Ovary (tissue), 9 donors: ENCODE data around the gene C1QTNF9. TPM values are rescaled to one million over a fixed set of nuclear protein-coding genes. Genes with fewer than 3 reads are reported as not detected.

Experiments
- DNase-seq, 5 donors: peaks; one replicate each; pipeline ENCODE4 v3.0.0-alpha.2; 2019 to 2020
- H3K27ac ChIP-seq, 2 donors: fragments of 200-600 bp; one replicate each; pipeline versions ENCODE4 v1.5.1 to v1.8.0; 2019 to 2022
- H3K27me3 ChIP-seq: fragments of 200-600 bp; one replicate; pipeline ENCODE4 v1.8.0; 2022
- H3K36me3 ChIP-seq: fragments of 200-600 bp; sonication (generic); one replicate; pipeline ENCODE4 v1.5.1; 2019
- H3K4me1 ChIP-seq: one replicate; pipeline ENCODE4 v1.8.1; 2013; ENCODE audit warnings: mild to moderate bottlenecking, moderate library complexity; ENCODE audit not compliant: insufficient read depth
- H3K4me3 ChIP-seq: fragments of 200-600 bp; sonication (generic); one replicate; pipeline ENCODE4 v1.5.1; 2017
- H3K9me3 ChIP-seq, 2 donors: fragments of 200-600 bp in 1 of 2; sonication (generic) in 1 of 2; one replicate each; pipeline versions ENCODE4 v1.5.1 to v1.8.1; 2013 to 2019; ENCODE audit warnings: mild to moderate bottlenecking in 1 of 2, moderate library complexity in 1 of 2
- CTCF ChIP-seq, 3 donors: fragments of 450-650 bp in 2 of 3; fragments of 200-600 bp in 1 of 3; IDR thresholded peaks; one replicate each; pipeline versions ENCODE4 v1.5.1 to v1.8.0; 2016 to 2022; ENCODE audit warnings: antibody characterized with exemption in 3 of 3, mild to moderate bottlenecking in 1 of 3
- EP300 ChIP-seq: sonication (generic); formaldehyde crosslinking; IDR thresholded peaks from one replicate; pipeline ENCODE4 v1.6.1; 2017; ENCODE audit warnings: antibody characterized with exemption
- POLR2A ChIP-seq: fragments of 450-650 bp; IDR thresholded peaks from one replicate; pipeline ENCODE4 v1.6.1; 2017; ENCODE audit warnings: antibody characterized with exemption, mild to moderate bottlenecking, moderate library complexity
- WGBS, 3 donors: extraction: QIAGEN DNeasy Blood & Tissue Kit in 1 of 3; methylation state at CpG; one replicate each; pipeline versions ENCODE4 v1.1.5 to v1.1.7; 2013 to 2017; 5-methylcytosine and 5-hydroxymethylcytosine counted together
- intact Hi-C, 4 donors: fragments of 100-400 bp; cut with DNase I; formaldehyde crosslinking; loops; one replicate each; pipeline versions ENCODE4 v1.11.0 to v1.15.1; 2022 to 2023
- polyA plus RNA-seq, 2 donors: library from polyadenylated mRNA; stranded (reverse); fragments of 200-250 nt in 1 of 2; fragments of 350-450 nt in 1 of 2; fragmentation: Illumina TruSeq in 1 of 2; extraction: RNeasy Lipid Tissue Mini Kit (QIAGEN cat#74804) in 1 of 2; gene quantifications; one replicate each; pipeline ENCODE4 v1.2.3, GENCODE V29; 2013 to 2014
- total RNA-seq, 7 donors: library from RNA; depleted of rRNA in 2 of 7; stranded (reverse); fragments of >200 nt in 2 of 7; fragmentation: NEBNext Ultra II Directional in 3 of 7; extraction: Animal tissue kit (Norgen Biotek cat#: 25700) in 3 of 7; gene quantifications; one replicate each; pipeline versions ENCODE4 v1.1.0 to v1.2.4, GENCODE V29; 2016 to 2023
- donor health status: DM: no; HTN: no; CAD: no; lungs with moderate emphysema.
- donor health status: DM: no; HTN: no; CAD: no.
- donor health status: Bipolar disorder and iron deficiency.
- donor health status: DM: yes; HTN: yes; CAD: no.
- donor health status: DM: no; HTN: no; CAD: no.
- donor health status: DM: yes; HTN: yes; CAD: no.

C1QTNF9 gene
- total and polyA plus RNA-seq, 9 donors: 0.12 to 1.6 (median 0.25) TPM; not detected in 3

GRCh38 chr13:24288870-24289269 lies 20.5 kb upstream of the C1QTNF9 start:
- H3K9me3 ChIP-seq: no peaks in the 10 kb centered on the region
- no peaks in the 10 kb centered on the region for H3K27me3 ChIP-seq
- H3K4me3 ChIP-seq: no peak overlapping the region
- peak in 4 of 5 donors; percentile 54 to 66 (median 62) for DNase-seq
- peak overlapping the region; percentile 71 for H3K27ac ChIP-seq
- no peaks in the 10 kb centered on the region for H3K36me3 ChIP-seq
- WGBS, 3 donors: 4 to 29% (median 8%) methylated on average over 5 of the region's 5 CpGs
- H3K4me1 ChIP-seq: peaks cover 5% of the 10 kb centered on the region
- intact Hi-C loops: no loop called here
- TF ChIP-seq CTCF (IDR thresholded peaks at IDR 0.05): no peak
- TF ChIP-seq POLR2A: no peak
- TF ChIP-seq EP300: no peak

- Histone ChIP-seq H3K4me3 (no peak overlapping the region), H3K4me1 (peaks cover 5% of the 10 kb centered on the region), H3K27ac (peak overlapping the region; percentile 60 to 71), H3K9me3 (no peaks in the 10 kb centered on the region), H3K36me3 (no peaks in the 10 kb centered on the region), H3K27me3 (no peaks in the 10 kb centered on the region)
- no peak for TF ChIP-seq CTCF (IDR thresholded peaks at IDR 0.05)
- TF ChIP-seq EP300: no peak
- no peak for TF ChIP-seq POLR2A
- 94 to 96% (median 94%) methylated on average over 20 of the region's 20 CpGs for WGBS, 3 donors
- peak in 2 of 5 donors; percentile 18 to 46 for DNase-seq
- intact Hi-C loops: no loop called here
These were observed 19.0 kb upstream of the C1QTNF9 start for GRCh38 chr13:24290280-24290932.

- H3K27me3 ChIP-seq: no peaks in the 10 kb centered on the region
- H3K4me1 ChIP-seq: peaks cover 5% of the 10 kb centered on the region
- H3K27ac ChIP-seq: no peak overlapping the region
- 83 to 90% (median 88%) methylated on average over 6 of the region's 6 CpGs for WGBS, 3 donors
- TF ChIP-seq CTCF (IDR thresholded peaks at IDR 0.05) (no peak), POLR2A (no peak), EP300 (no peak)
- no peak for DNase-seq
- intact Hi-C loops: no loop called here
- no peaks in the 10 kb centered on the region for H3K36me3 ChIP-seq
- H3K9me3 ChIP-seq: no peaks in the 10 kb centered on the region
- no peak overlapping the region for H3K4me3 ChIP-seq
These were observed 16.9 kb upstream of the C1QTNF9 start for GRCh38 chr13:24292481-24292880.

GRCh38 chr13:24293746-24294145 lies 15.6 kb upstream of the C1QTNF9 start:
- Histone ChIP-seq H3K27ac (no peak overlapping the region), H3K9me3 (no peaks in the 10 kb centered on the region), H3K27me3 (no peaks in the 10 kb centered on the region), H3K4me1 (peaks cover 1% of the 10 kb centered on the region), H3K36me3 (no peaks in the 10 kb centered on the region), H3K4me3 (no peak overlapping the region)
- 89 to 92% (median 91%) methylated on average over 10 of the region's 10 CpGs for WGBS, 3 donors
- DNase-seq: no peak
- no peak for TF ChIP-seq EP300
- TF ChIP-seq POLR2A: no peak
- intact Hi-C loops: no loop called here

GRCh38 chr13:24299488-24300114 lies 9.8 kb upstream of the C1QTNF9 start:
- no peaks in the 10 kb centered on the region for H3K27me3 ChIP-seq
- TF ChIP-seq EP300 (no peak), POLR2A (no peak), CTCF (IDR thresholded peaks at IDR 0.05) (no peak)
- no peak overlapping the region for H3K4me3 ChIP-seq
- DNase-seq: no peak
- H3K27ac ChIP-seq: no peak overlapping the region
- intact Hi-C loops: no loop called here
- no peaks in the 10 kb centered on the region for H3K4me1 ChIP-seq
- WGBS, 3 donors: 93 to 96% (median 96%) methylated on average over 16 of the region's 16 CpGs
- H3K9me3 ChIP-seq: no peaks in the 10 kb centered on the region
- H3K36me3 ChIP-seq: no peaks in the 10 kb centered on the region
